Measurements from ENCODE around the gene CADM1. TPM values are rescaled to one million over a fixed set of nuclear protein-coding genes. Genes with fewer than 3 reads are reported as not detected.

CADM1 gene
- total RNA-seq, 4 donors from 2014 or later: 89.9 to 351 (median 235) TPM

- H3K27me3 ChIP-seq: no peaks in the 10 kb centered on the region
- WGBS, 2 donors: 94 to 97% methylated on average over 4 of the region's 4 CpGs
- no peaks in the 10 kb centered on the region for H3K36me3 ChIP-seq
- H3K4me3 ChIP-seq (replicated peaks in 1 of 3): no peak overlapping the region
- intact Hi-C loops (cut with DNase I): no loop called here
- H3K27ac ChIP-seq: no peak overlapping the region
- H3K4me1 ChIP-seq: no peaks in the 10 kb centered on the region
- H3K9me3 ChIP-seq: no peaks in the 10 kb centered on the region
- TF ChIP-seq CTCF (IDR thresholded peaks at IDR 0.05) (no peak), POLR2A (IDR thresholded peaks at IDR 0.05) (no peak)
- DNase-seq: no peak
Observed at GRCh38 chr11:115148101-115148500, 356.1 kb downstream of the CADM1 start.

- 86 to 92% methylated on average over 7 of the region's 7 CpGs for WGBS, 2 donors
- TF ChIP-seq CTCF (IDR thresholded peaks at IDR 0.05) (no peak), POLR2A (IDR thresholded peaks at IDR 0.05) (no peak)
- H3K9me3 ChIP-seq: no peaks in the 10 kb centered on the region
- H3K4me3 ChIP-seq (replicated peaks in 1 of 3): no peak overlapping the region
- intact Hi-C loops (cut with DNase I): no loop called here
- H3K4me1 ChIP-seq: no peaks in the 10 kb centered on the region
- no peaks in the 10 kb centered on the region for H3K36me3 ChIP-seq
- H3K27ac ChIP-seq: no peak overlapping the region
- DNase-seq: no peak
- H3K27me3 ChIP-seq: no peaks in the 10 kb centered on the region
Observed at GRCh38 chr11:115147243-115147807, 356.9 kb downstream of the CADM1 start.

- H3K4me3 ChIP-seq (replicated peaks in 1 of 3): no peak overlapping the region
- no peaks in the 10 kb centered on the region for H3K27me3 ChIP-seq
- WGBS, 2 donors: 91 to 93% methylated on average over 6 of the region's 6 CpGs
- no peaks in the 10 kb centered on the region for H3K9me3 ChIP-seq
- no peak for TF ChIP-seq CTCF (IDR thresholded peaks at IDR 0.05)
- no peak for TF ChIP-seq POLR2A (IDR thresholded peaks at IDR 0.05)
- no peak for DNase-seq
- intact Hi-C loops (cut with DNase I): no loop called here
- H3K36me3 ChIP-seq: no peaks in the 10 kb centered on the region
- no peaks in the 10 kb centered on the region for H3K4me1 ChIP-seq
- no peak overlapping the region for H3K27ac ChIP-seq
Observed at GRCh38 chr11:115146425-115146824, 357.8 kb downstream of the CADM1 start.

GRCh38 chr11:115145324-115145723 lies 358.9 kb downstream of the CADM1 start:
- Histone ChIP-seq H3K27ac (no peak overlapping the region), H3K4me3 (replicated peaks in 1 of 3) (no peak overlapping the region), H3K36me3 (no peaks in the 10 kb centered on the region), H3K4me1 (no peaks in the 10 kb centered on the region), H3K27me3 (no peaks in the 10 kb centered on the region), H3K9me3 (no peaks in the 10 kb centered on the region)
- peak in 1 of 2 donors; percentile 8 for DNase-seq
- TF ChIP-seq CTCF (IDR thresholded peaks at IDR 0.05) (no peak), POLR2A (IDR thresholded peaks at IDR 0.05) (no peak)
- WGBS, 2 donors: 54 to 71% methylated on average over 4 to 8 of the region's 8 CpGs
- intact Hi-C loops (cut with DNase I): no loop called here

GRCh38 chr11:115144914-115145313 lies 359.3 kb downstream of the CADM1 start:
- intact Hi-C loops (cut with DNase I): no loop called here
- no peak overlapping the region for H3K27ac ChIP-seq
- no peak overlapping the region for H3K4me3 ChIP-seq (replicated peaks in 1 of 3)
- no peaks in the 10 kb centered on the region for H3K9me3 ChIP-seq
- H3K4me1 ChIP-seq: no peaks in the 10 kb centered on the region
- WGBS, 2 donors: 27 to 36% methylated on average over 7 of the region's 7 CpGs
- DNase-seq: peak in 1 of 2 donors; percentile 14
- no peaks in the 10 kb centered on the region for H3K36me3 ChIP-seq
- H3K27me3 ChIP-seq: no peaks in the 10 kb centered on the region
- TF ChIP-seq POLR2A (IDR thresholded peaks at IDR 0.05) (no peak), CTCF (IDR thresholded peaks at IDR 0.05) (no peak)
